Activated CD4-positive, alpha-beta T cell treated with anti-CD3 and anti-CD28 coated beads, Interleukin-2, amount 50 U/mL, for 48 hours (primary cell): ENCODE results near the gene TULP4.
"Not testable (repeated sequence)": the region's sequence is repeated elsewhere in the genome, so short reads cannot be mapped to it uniquely, and the experiment has no call there.

Experiments used
- DNase-seq, 2 experiments: peaks; one replicate each; pipeline ENCODE4 v3.0.0-alpha.2; 2020

The TULP4 gene

GRCh38 chr6:158312165-158312564, at the start of gene TULP4:
TULP4 (plus strand) TSS chr6:158312465; CDS start chr6:158314017, 1,552 bp downstream.
- DNase-seq: no peak

GRCh38 chr6:158262755-158263154, 49.5 kb upstream of the TULP4 start:
- DNase-seq: no peak

- no peak for DNase-seq
Observed at GRCh38 chr6:158264180-158264579, 48.1 kb upstream of the TULP4 start.

- no peak for DNase-seq
Observed at GRCh38 chr6:158266131-158266530, 46.1 kb upstream of the TULP4 start.

- no peak for DNase-seq
Observed at GRCh38 chr6:158268361-158269147, 43.7 kb upstream of the TULP4 start.

- DNase-seq: no peak
Observed at GRCh38 chr6:158269657-158270056, 42.6 kb upstream of the TULP4 start.

GRCh38 chr6:158270389-158271127, 41.7 kb upstream of the TULP4 start:
- peak in 1 of 2 experiments; percentile 26 for DNase-seq

GRCh38 chr6:158272324-158272723, 39.9 kb upstream of the TULP4 start:
- DNase-seq: no peak

GRCh38 chr6:158278004-158278403, 34.3 kb upstream of the TULP4 start:
- DNase-seq: no peak

- DNase-seq: no peak
Observed at GRCh38 chr6:158279615-158280014, 32.6 kb upstream of the TULP4 start.

GRCh38 chr6:158283304-158283980, 28.8 kb upstream of the TULP4 start:
- DNase-seq: no peak

- DNase-seq: peak in 1 of 2 experiments; percentile 13
Observed at GRCh38 chr6:158284007-158284875, 28.0 kb upstream of the TULP4 start.

GRCh38 chr6:158284876-158285655, 27.2 kb upstream of the TULP4 start:
- DNase-seq: no peak

- no peak for DNase-seq
Observed at GRCh38 chr6:158285656-158286021, 26.6 kb upstream of the TULP4 start.

- no peak for DNase-seq
Observed at GRCh38 chr6:158286413-158286812, 25.9 kb upstream of the TULP4 start.

GRCh38 chr6:158287047-158287446, 25.2 kb upstream of the TULP4 start:
- no peak for DNase-seq

GRCh38 chr6:158290040-158290439, 22.2 kb upstream of the TULP4 start:
- DNase-seq: no peak

- DNase-seq: peak; percentile 58 to 62
Observed at GRCh38 chr6:158290659-158291058, 21.6 kb upstream of the TULP4 start.

- no peak for DNase-seq
Observed at GRCh38 chr6:158292016-158292415, 20.2 kb upstream of the TULP4 start.

- DNase-seq: no peak
Observed at GRCh38 chr6:158293122-158293521, 19.1 kb upstream of the TULP4 start.

GRCh38 chr6:158295976-158296853, 16.1 kb upstream of the TULP4 start:
- DNase-seq: not testable (repeated sequence)
